Measurements from ENCODE around the gene TLE4.

DNA sequence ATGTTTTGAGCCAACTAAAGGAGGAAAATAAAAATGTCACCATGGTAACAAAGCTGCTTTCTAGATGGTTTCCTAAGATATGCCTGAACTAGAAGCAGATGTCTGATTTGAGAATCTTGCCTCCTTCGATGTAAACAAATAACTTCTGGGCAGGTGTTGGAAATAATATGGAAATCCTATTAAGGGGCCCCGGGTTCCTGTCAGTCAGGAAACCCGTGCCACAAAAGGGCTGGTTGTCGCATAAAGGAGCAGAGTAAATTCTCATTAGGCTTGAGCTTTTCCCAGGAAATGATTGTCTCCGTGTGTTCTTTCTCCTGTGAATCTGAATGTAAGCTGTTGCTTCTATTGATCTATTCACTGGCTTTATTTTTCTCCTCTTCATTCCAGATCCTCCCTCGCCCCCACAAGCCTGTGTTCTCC lies 90.8 kb downstream of the TLE4 start:
- TF ChIP-seq POLR2A (IDR thresholded peaks at IDR 0.05; ENCODE audit: low read depth, low read length) (no peak), CEBPB (IDR thresholded peaks at IDR 0.05; ENCODE audit: low read depth, low read length) (no peak), SMC3 (IDR thresholded peaks at IDR 0.05; ENCODE audit: low read depth, low read length) (no peak), RAD21 (IDR thresholded peaks at IDR 0.05; ENCODE audit: low read length) (no peak), MAFK (IDR thresholded peaks at IDR 0.05; ENCODE audit: low read depth, low read length) (no peak), MXI1 (IDR thresholded peaks at IDR 0.05; ENCODE audit: borderline replicate concordance, low read depth, low read length) (no peak), MAZ (IDR thresholded peaks at IDR 0.05; ENCODE audit: borderline replicate concordance, low read depth, low read length) (no peak), CHD1 (IDR thresholded peaks at IDR 0.05; ENCODE audit: low read depth, low read length) (no peak), RFX5 (IDR thresholded peaks at IDR 0.05; ENCODE audit: low read depth, low read length) (no peak)
- TF ChIP-seq, protein P1, sequence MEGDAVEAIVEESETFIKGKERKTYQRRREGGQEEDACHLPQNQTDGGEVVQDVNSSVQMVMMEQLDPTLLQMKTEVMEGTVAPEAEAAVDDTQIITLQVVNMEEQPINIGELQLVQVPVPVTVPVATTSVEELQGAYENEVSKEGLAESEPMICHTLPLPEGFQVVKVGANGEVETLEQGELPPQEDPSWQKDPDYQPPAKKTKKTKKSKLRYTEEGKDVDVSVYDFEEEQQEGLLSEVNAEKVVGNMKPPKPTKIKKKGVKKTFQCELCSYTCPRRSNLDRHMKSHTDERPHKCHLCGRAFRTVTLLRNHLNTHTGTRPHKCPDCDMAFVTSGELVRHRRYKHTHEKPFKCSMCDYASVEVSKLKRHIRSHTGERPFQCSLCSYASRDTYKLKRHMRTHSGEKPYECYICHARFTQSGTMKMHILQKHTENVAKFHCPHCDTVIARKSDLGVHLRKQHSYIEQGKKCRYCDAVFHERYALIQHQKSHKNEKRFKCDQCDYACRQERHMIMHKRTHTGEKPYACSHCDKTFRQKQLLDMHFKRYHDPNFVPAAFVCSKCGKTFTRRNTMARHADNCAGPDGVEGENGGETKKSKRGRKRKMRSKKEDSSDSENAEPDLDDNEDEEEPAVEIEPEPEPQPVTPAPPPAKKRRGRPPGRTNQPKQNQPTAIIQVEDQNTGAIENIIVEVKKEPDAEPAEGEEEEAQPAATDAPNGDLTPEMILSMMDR (conservative IDR thresholded peaks at IDR 0.05; ENCODE audit: low read depth, low read length): no peak
- TF ChIP-seq, protein P2, sequence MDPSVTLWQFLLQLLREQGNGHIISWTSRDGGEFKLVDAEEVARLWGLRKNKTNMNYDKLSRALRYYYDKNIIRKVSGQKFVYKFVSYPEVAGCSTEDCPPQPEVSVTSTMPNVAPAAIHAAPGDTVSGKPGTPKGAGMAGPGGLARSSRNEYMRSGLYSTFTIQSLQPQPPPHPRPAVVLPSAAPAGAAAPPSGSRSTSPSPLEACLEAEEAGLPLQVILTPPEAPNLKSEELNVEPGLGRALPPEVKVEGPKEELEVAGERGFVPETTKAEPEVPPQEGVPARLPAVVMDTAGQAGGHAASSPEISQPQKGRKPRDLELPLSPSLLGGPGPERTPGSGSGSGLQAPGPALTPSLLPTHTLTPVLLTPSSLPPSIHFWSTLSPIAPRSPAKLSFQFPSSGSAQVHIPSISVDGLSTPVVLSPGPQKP (IDR thresholded peaks at IDR 0.05; ENCODE audit: borderline replicate concordance, low read depth, low read length): no peak
- TF ChIP-seq, protein P3, sequence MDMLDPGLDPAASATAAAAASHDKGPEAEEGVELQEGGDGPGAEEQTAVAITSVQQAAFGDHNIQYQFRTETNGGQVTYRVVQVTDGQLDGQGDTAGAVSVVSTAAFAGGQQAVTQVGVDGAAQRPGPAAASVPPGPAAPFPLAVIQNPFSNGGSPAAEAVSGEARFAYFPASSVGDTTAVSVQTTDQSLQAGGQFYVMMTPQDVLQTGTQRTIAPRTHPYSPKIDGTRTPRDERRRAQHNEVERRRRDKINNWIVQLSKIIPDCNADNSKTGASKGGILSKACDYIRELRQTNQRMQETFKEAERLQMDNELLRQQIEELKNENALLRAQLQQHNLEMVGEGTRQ (IDR thresholded peaks at IDR 0.05; ENCODE audit: low read depth, low read length): no peak

Data from IMR-90 (cell line).